ENCODE results near the gene GABRA4.

DNA sequence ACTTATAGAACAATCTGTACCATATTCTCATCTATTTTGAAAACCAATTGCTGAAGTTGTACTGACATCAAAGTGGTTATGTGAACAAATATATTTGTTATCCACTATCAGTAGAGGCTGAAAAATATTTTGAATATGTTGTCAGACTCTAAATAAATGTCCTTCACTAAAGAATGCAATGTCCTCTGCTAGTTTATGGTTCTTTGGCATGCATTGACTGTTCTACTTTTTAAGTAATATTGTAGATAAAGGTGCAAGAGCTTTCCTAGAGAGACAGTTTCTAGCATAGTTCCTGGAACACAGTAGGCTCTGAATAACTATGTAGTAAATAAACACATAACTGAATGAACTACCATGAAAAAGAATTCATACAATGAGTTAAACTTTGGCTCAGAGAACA lies 66.2 kb downstream of the GABRA4 start:
- TF ChIP-seq, protein P1, sequence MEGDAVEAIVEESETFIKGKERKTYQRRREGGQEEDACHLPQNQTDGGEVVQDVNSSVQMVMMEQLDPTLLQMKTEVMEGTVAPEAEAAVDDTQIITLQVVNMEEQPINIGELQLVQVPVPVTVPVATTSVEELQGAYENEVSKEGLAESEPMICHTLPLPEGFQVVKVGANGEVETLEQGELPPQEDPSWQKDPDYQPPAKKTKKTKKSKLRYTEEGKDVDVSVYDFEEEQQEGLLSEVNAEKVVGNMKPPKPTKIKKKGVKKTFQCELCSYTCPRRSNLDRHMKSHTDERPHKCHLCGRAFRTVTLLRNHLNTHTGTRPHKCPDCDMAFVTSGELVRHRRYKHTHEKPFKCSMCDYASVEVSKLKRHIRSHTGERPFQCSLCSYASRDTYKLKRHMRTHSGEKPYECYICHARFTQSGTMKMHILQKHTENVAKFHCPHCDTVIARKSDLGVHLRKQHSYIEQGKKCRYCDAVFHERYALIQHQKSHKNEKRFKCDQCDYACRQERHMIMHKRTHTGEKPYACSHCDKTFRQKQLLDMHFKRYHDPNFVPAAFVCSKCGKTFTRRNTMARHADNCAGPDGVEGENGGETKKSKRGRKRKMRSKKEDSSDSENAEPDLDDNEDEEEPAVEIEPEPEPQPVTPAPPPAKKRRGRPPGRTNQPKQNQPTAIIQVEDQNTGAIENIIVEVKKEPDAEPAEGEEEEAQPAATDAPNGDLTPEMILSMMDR (IDR thresholded peaks at IDR 0.05) = no peak
- no peak for TF ChIP-seq POLR2A (IDR thresholded peaks at IDR 0.05)
